Stimulated activated CD8-positive, alpha-beta memory T cell treated with anti-CD3 and anti-CD28 coated beads, Interleukin-15, amount 100 ng/mL, for 4 hours (primary cell): ENCODE results near the gene FOSL2.

Experiments
- DNase-seq, 2 donors: peaks; one replicate each; pipeline ENCODE4 v3.0.0-alpha.2; 2020; ENCODE audit warnings: low read depth in 2 of 2

Gene FOSL2

GRCh38 chr2:28432362-28432761, 39.7 kb downstream of the FOSL2 start:
- DNase-seq = no peak

- DNase-seq = no peak
Observed at GRCh38 chr2:28433215-28433614, 40.6 kb downstream of the FOSL2 start.

GRCh38 chr2:28433935-28434599, 41.4 kb downstream of the FOSL2 start:
- DNase-seq = no peak

- DNase-seq = no peak
Observed at GRCh38 chr2:28434600-28434989, 41.9 kb downstream of the FOSL2 start.

- no peak for DNase-seq
Observed at GRCh38 chr2:28435241-28435640, 42.6 kb downstream of the FOSL2 start.

GRCh38 chr2:28435814-28436351, 43.2 kb downstream of the FOSL2 start:
- no peak for DNase-seq

GRCh38 chr2:28436525-28437051, 43.9 kb downstream of the FOSL2 start:
- no peak for DNase-seq

- DNase-seq = no peak
Observed at GRCh38 chr2:28437149-28437835, 44.6 kb downstream of the FOSL2 start.

GRCh38 chr2:28437918-28438317, 45.3 kb downstream of the FOSL2 start:
- no peak for DNase-seq

GRCh38 chr2:28438532-28439063, 45.9 kb downstream of the FOSL2 start:
- no peak for DNase-seq

- no peak for DNase-seq
Observed at GRCh38 chr2:28439127-28439526, 46.5 kb downstream of the FOSL2 start.

- DNase-seq = no peak
Observed at GRCh38 chr2:28439763-28440162, 47.1 kb downstream of the FOSL2 start.

GRCh38 chr2:28442328-28442727, 49.7 kb downstream of the FOSL2 start:
- DNase-seq = no peak

GRCh38 chr2:28444956-28445355, 52.3 kb downstream of the FOSL2 start:
- no peak for DNase-seq

GRCh38 chr2:28445448-28446258, 53.0 kb downstream of the FOSL2 start:
- DNase-seq = no peak

GRCh38 chr2:28446531-28446930, 53.9 kb downstream of the FOSL2 start:
- DNase-seq = no peak

- no peak for DNase-seq
Observed at GRCh38 chr2:28447086-28447485, 54.4 kb downstream of the FOSL2 start.

- DNase-seq = no peak
Observed at GRCh38 chr2:28447943-28448792, 55.5 kb downstream of the FOSL2 start.

GRCh38 chr2:28448793-28449100, 56.1 kb downstream of the FOSL2 start:
- DNase-seq = no peak

- DNase-seq = no peak
Observed at GRCh38 chr2:28449126-28449487, 56.4 kb downstream of the FOSL2 start.
